ENCODE data around the gene TMEM39A.
A peak's percentile ranks its signal among the peaks of the same experiment; 100 is the strongest.

The TMEM39A gene

GRCh38 chr3:119470866-119471265, 7.5 kb upstream of the TMEM39A start:
- no peak for DNase-seq (ENCODE audit: low read depth, low spot score)
- TF ChIP-seq, protein P1, sequence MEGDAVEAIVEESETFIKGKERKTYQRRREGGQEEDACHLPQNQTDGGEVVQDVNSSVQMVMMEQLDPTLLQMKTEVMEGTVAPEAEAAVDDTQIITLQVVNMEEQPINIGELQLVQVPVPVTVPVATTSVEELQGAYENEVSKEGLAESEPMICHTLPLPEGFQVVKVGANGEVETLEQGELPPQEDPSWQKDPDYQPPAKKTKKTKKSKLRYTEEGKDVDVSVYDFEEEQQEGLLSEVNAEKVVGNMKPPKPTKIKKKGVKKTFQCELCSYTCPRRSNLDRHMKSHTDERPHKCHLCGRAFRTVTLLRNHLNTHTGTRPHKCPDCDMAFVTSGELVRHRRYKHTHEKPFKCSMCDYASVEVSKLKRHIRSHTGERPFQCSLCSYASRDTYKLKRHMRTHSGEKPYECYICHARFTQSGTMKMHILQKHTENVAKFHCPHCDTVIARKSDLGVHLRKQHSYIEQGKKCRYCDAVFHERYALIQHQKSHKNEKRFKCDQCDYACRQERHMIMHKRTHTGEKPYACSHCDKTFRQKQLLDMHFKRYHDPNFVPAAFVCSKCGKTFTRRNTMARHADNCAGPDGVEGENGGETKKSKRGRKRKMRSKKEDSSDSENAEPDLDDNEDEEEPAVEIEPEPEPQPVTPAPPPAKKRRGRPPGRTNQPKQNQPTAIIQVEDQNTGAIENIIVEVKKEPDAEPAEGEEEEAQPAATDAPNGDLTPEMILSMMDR (IDR thresholded peaks at IDR 0.05; ENCODE audit: insufficient read depth, low read length, missing control alignments): no peak
- H3K4me3 ChIP-seq (ENCODE audit: low read depth, low read length): no peak overlapping the region
- ChIA-PET CTCF (interaction anchor here (2.0 to 3.8 kb wide), 2 partner anchors 10 to 211 kb away, joined by 8 to 16 read pairs; no protein-coding TSS in a partner anchor), POLR2A (interaction anchor here (1.1 kb wide), 1 partner anchor 28 kb away, joined by 4 read pairs; the partner anchor contains the start of gene TIMMDC1)

DNA sequence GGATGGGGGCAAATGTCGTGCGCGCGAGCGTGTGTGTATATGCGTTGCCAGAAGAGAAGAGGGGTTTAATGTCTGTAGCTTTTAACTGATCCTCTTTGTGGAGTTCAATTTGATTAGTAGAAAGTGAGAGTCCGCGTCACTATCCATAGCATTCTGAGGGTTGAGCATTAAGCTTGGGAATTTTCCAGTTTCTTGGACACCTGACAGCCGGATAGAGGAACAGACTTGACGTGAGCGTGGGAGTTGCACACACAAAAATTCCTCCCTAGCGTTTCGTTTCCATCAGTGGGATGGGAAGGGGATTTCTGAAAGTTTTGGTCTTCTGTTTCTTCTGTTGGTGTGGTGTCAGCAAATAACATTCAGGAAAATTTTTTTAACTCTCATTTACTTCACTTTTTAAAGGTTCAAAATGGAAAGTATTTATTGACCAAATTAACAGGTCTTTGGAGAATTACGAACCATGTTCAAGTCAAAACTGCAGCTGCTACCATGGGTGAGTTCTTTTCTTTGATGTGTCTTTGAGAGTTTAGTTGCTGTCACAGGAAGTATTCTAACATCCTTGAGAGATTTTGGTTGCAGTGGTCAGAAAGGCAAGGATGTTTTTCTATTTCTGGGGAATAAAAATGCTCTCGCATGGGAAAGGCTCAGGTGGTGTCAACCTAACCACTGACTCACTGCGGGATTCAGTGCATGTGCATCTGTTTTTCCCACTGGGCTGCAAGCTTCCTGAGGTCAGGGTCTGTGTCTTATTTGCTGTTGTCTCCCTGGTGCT, 6.2 kb upstream of the TMEM39A start:
- no peak for DNase-seq (ENCODE audit: low read depth, low spot score)
- TF ChIP-seq, protein P1 (IDR thresholded peaks at IDR 0.05; ENCODE audit: insufficient read depth, low read length, missing control alignments): no peak
- H3K4me3 ChIP-seq (ENCODE audit: low read depth, low read length): peak overlapping the region; percentile 90
- CTCF ChIA-PET: interaction anchor here (0.8 to 3.8 kb wide), 6 partner anchors 8 to 216 kb away, joined by 3 to 16 read pairs (median 4); no protein-coding TSS in a partner anchor
- POLR2A ChIA-PET: interaction anchor here (0.5 to 1.5 kb wide), 3 partner anchors 25 to 41 kb away, joined by 3 to 4 read pairs (median 3); partner anchors contain the start of gene TIMMDC1

DNA sequence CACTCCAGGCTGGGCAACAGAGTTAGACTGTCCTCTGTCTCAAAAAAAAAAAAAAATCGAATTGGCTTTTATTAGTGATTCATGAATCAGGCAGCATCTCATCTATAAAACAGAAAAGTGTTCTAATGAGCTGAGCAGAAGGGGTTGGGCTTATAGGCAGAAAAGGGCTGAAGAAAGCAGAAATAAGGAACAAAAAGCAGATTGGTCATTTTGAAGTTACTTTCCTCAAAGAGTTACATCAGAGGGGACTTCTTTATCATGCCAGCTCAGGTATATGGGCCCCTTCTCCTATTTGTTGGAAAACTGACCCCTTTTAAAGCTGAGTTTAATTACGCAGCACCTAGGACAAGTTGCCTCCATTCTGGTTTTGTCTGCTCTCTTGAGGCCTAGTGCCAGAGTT, 4.6 kb upstream of the TMEM39A start:
- ChIA-PET POLR2A (no interaction called here), CTCF (interaction anchor here (0.6 to 3.8 kb wide), 2 partner anchors 210 to 213 kb away, joined by 3 to 16 read pairs; no protein-coding TSS in a partner anchor)
- H3K4me3 ChIP-seq (ENCODE audit: low read depth, low read length): no peak overlapping the region; the same call in 1 of the 2 replicates
- no peak for DNase-seq (ENCODE audit: low read depth, low spot score)
- TF ChIP-seq, protein P1 (IDR thresholded peaks at IDR 0.05; ENCODE audit: insufficient read depth, low read length, missing control alignments): no peak

DNA sequence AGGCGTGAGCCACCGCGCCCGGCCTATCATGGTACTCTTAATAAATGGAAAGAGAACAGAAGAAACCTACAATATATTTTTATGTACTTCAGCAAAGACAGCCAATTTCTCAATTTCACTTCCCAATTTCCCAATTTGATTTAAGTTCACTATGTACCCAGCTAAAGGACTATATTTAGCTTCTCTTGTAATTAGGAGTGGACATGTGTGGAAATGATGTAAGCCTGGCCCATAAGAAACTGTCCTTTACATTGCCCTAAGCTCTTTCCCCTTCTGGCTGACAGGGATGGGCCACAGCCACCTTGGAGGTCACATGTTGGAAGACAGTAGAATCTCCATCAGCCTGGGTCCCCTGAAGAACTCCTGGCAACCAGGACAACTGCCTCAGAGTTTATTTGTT, 6.2 kb downstream of the TMEM39A start:
- TF ChIP-seq, protein P1 (IDR thresholded peaks at IDR 0.05; ENCODE audit: insufficient read depth, low read length, missing control alignments): no peak
- CTCF ChIA-PET: interaction anchor here (1.1 to 2.7 kb wide), 2 partner anchors 12 to 224 kb away, joined by 3 to 9 read pairs; no protein-coding TSS in a partner anchor

DNA sequence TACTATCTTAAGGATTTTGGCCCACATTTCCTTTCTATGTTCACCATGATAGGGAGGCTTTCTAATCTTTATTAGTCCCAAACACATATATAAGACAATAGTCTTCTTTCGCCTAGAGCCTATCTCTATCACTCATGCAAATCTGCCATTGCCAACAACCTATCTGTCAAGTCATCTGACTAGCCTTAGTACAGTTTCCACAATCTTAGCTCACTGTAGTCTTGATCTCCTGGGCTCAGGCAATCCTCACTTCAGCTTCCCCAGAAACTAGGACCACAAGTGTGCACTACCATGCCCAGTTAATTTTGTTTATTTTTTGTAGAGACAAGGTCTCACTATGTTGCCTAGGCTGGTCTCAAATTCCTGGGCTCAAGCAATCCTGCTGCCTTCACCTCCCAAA, 6.9 kb downstream of the TMEM39A start:
- TF ChIP-seq, protein P1 (IDR thresholded peaks at IDR 0.05; ENCODE audit: insufficient read depth, low read length, missing control alignments): no peak
- CTCF ChIA-PET: interaction anchor here (2.7 kb wide), 1 partner anchor 225 kb away, joined by 9 read pairs; no protein-coding TSS in a partner anchor

More for the DNA sequence above, 6.2 kb downstream of the TMEM39A start:
- POLR2A ChIA-PET: no interaction called here
- H3K4me3 ChIP-seq (ENCODE audit: low read depth, low read length): no peak overlapping the region
- DNase-seq (ENCODE audit: low read depth, low spot score): no peak

DNA sequence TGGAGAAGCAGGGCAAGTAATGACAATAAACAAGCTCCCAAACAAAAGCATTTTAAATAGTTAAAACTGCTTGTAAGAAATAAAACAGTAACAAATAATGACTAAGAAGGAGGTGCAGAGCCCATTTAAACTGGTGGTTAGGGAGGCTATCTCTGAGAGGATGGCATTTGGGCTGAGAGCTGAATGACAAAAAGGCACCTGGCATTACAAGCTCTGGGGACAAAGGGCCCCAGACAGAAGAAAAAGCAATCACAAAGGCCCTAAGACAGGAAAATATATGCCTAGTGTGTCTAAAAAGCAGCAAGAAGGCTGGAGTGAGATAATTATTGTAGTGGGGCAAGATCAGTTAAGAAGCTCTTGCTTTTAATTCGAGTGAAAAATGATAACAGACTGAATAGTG, 9.6 kb downstream of the TMEM39A start:
- CTCF ChIA-PET: interaction anchor here (0.9 kb wide), 2 partner anchors 14 to 18 kb away, joined by 3 to 5 read pairs; no protein-coding TSS in a partner anchor
- DNase-seq (ENCODE audit: low read depth, low spot score): no peak
- POLR2A ChIA-PET: no interaction called here
- H3K4me3 ChIP-seq (ENCODE audit: low read depth, low read length): no peak overlapping the region
- TF ChIP-seq, protein P1 (IDR thresholded peaks at IDR 0.05; ENCODE audit: insufficient read depth, low read length, missing control alignments): no peak

More for the DNA sequence above, 6.9 kb downstream of the TMEM39A start:
- no peak for DNase-seq (ENCODE audit: low read depth, low spot score)
- POLR2A ChIA-PET: no interaction called here
- no peak overlapping the region for H3K4me3 ChIP-seq (ENCODE audit: low read depth, low read length)
